ENCODE results near the gene OR2T35. TPM values are rescaled to one million over a fixed set of nuclear protein-coding genes. Genes with fewer than 3 reads are reported as not detected.
A peak's percentile ranks its signal among the peaks of the same experiment; 100 is the strongest.

Gene OR2T35
- total RNA-seq, 1 experiment from 2014 or later: not detected

- Histone ChIP-seq H3K79me2 (ENCODE audit: low read depth) (no peaks in the 10 kb centered on the region), H3K27ac (no peak overlapping the region), H4K20me1 (ENCODE audit: insufficient read depth) (no peaks in the 10 kb centered on the region), H3F3A (ENCODE audit: insufficient read depth, low read depth) (no peaks in the 10 kb centered on the region), H3K9me3 (ENCODE audit: insufficient read depth, low read depth) (no peaks in the 10 kb centered on the region), H2AFZ (no peak overlapping the region), H3K4me2 (no peak overlapping the region), H3K27me3 (ENCODE audit: insufficient read depth, low read depth) (no peaks in the 10 kb centered on the region; the same call in 1 of the 2 replicates), H3K36me3 (ENCODE audit: low read depth) (no peaks in the 10 kb centered on the region), H3K9me2 (ENCODE audit: insufficient read depth) (no peaks in the 10 kb centered on the region), H3K4me1 (replicated peaks; ENCODE audit: insufficient read depth) (no peaks in the 10 kb centered on the region), H3K4me3 (no peak overlapping the region)
- ChIA-PET CTCF (no interaction called here), POLR2A (ENCODE audit: unreplicated experiment) (no interaction called here)
- no TSS peak for BruUV-seq (replicated peaks)
- peak in 1 of 2 experiments; percentile 36 for DNase-seq
- intact Hi-C loops (cut with micrococcal nuclease; ENCODE audit: unreplicated experiment): no loop called here
- no peak for TF ChIP-seq EZH2 (IDR thresholded peaks at IDR 0.05; ENCODE audit: low read depth)
- no peak for TF ChIP-seq CTCF (conservative IDR thresholded peaks at IDR 0.05)
These were observed 13.6 kb downstream of the OR2T35 start for GRCh38 chr1:248631354-248632008.

- Histone ChIP-seq H4K20me1 (ENCODE audit: insufficient read depth) (no peaks in the 10 kb centered on the region), H3K9me2 (ENCODE audit: insufficient read depth) (no peaks in the 10 kb centered on the region), H3K79me2 (ENCODE audit: low read depth) (no peaks in the 10 kb centered on the region), H3K4me1 (replicated peaks; ENCODE audit: insufficient read depth) (no peaks in the 10 kb centered on the region), H3K4me3 (no peak overlapping the region), H3F3A (ENCODE audit: insufficient read depth, low read depth) (no peaks in the 10 kb centered on the region), H3K27me3 (ENCODE audit: insufficient read depth, low read depth) (no peaks in the 10 kb centered on the region; the same call in 1 of the 2 replicates), H3K4me2 (no peak overlapping the region), H3K27ac (no peak overlapping the region), H3K9me3 (ENCODE audit: insufficient read depth, low read depth) (no peaks in the 10 kb centered on the region), H3K36me3 (ENCODE audit: low read depth) (no peaks in the 10 kb centered on the region), H2AFZ (no peak overlapping the region)
- BruUV-seq (replicated peaks): no TSS peak
- intact Hi-C loops (cut with micrococcal nuclease; ENCODE audit: unreplicated experiment): no loop called here
- CTCF ChIA-PET: no interaction called here
- POLR2A ChIA-PET (ENCODE audit: unreplicated experiment): no interaction called here
- DNase-seq: no peak
- TF ChIP-seq CTCF (conservative IDR thresholded peaks at IDR 0.05) (no peak), EZH2 (IDR thresholded peaks at IDR 0.05; ENCODE audit: low read depth) (no peak)
These were observed 14.5 kb downstream of the OR2T35 start for GRCh38 chr1:248630551-248630950.

- no peak overlapping the region for H3K4me2 ChIP-seq
- CTCF ChIA-PET: no interaction called here
- H3K9me3 ChIP-seq (ENCODE audit: insufficient read depth, low read depth): no peaks in the 10 kb centered on the region
- H3K4me3 ChIP-seq: no peak overlapping the region
- no peaks in the 10 kb centered on the region for H4K20me1 ChIP-seq (ENCODE audit: insufficient read depth)
- no peaks in the 10 kb centered on the region for H3K79me2 ChIP-seq (ENCODE audit: low read depth)
- H3F3A ChIP-seq (ENCODE audit: insufficient read depth, low read depth): no peaks in the 10 kb centered on the region
- H2AFZ ChIP-seq: no peak overlapping the region
- POLR2A ChIA-PET (ENCODE audit: unreplicated experiment): no interaction called here
- no peak overlapping the region for H3K27ac ChIP-seq
- no TSS peak for BruUV-seq (replicated peaks)
- DNase-seq: no peak
- H3K27me3 ChIP-seq (ENCODE audit: insufficient read depth, low read depth): no peaks in the 10 kb centered on the region; the same call in 1 of the 2 replicates
- H3K36me3 ChIP-seq (ENCODE audit: low read depth): no peaks in the 10 kb centered on the region
- no peaks in the 10 kb centered on the region for H3K4me1 ChIP-seq (replicated peaks; ENCODE audit: insufficient read depth)
- TF ChIP-seq EZH2 (IDR thresholded peaks at IDR 0.05; ENCODE audit: low read depth) (no peak), CTCF (conservative IDR thresholded peaks at IDR 0.05) (no peak)
- no peaks in the 10 kb centered on the region for H3K9me2 ChIP-seq (ENCODE audit: insufficient read depth)
- intact Hi-C loops (cut with micrococcal nuclease; ENCODE audit: unreplicated experiment): no loop called here
These were observed 16.9 kb downstream of the OR2T35 start for GRCh38 chr1:248627971-248628844.
